SK-N-SH (cell line): Measurements from ENCODE around the gene LRRC27. TPM values are rescaled to one million over a fixed set of nuclear protein-coding genes. Genes with fewer than 3 reads are reported as not detected.

Source experiments
- CTCF ChIA-PET: fragments of 300-600, 350-600 bp; formaldehyde crosslinking; extraction: SDS; loops from one replicate; lab custom pipeline; 2021; lab: Yijun Ruan, JAX
- POLR2A ChIA-PET: fragments of 350-600 bp; sonication (Branson Sonifier 250); formaldehyde crosslinking; extraction: SDS; loops from one replicate; lab custom pipeline; 2020; ENCODE audit warnings: antibody characterized with exemption, inconsistent platforms; lab: Yijun Ruan, JAX
- DNase-seq: peaks from one replicate; pipeline ENCODE4 v3.0.0; 2012
- H2AFZ ChIP-seq: fragments of 200-600 bp; sonication (generic); 2 replicates; pipeline ENCODE4 v1.8.1; 2016; ENCODE audit warnings: antibody characterized with exemption, mild to moderate bottlenecking, low read depth
- H3F3A ChIP-seq: fragments of 200-600 bp; sonication (generic); replicated peaks from 2 replicates; pipeline ENCODE3; 2016; ENCODE audit warnings: antibody characterized with exemption, mild to moderate bottlenecking; ENCODE audit not compliant: insufficient read depth
- H3K27ac ChIP-seq, 2 experiments: fragments of 200-500 bp in 1 of 2; fragments of 200-600 bp in 1 of 2; sonication (Bioruptor generic) in 1 of 2; sonication (generic), shearing (Covaris generic) in 1 of 2; 2 replicates each; pipeline versions ENCODE4 v1.5.1 to v1.6.1; 2014 to 2016; ENCODE audit warnings: low read depth in 2 of 2, inconsistent platforms in 1 of 2, low read length in 1 of 2, mild to moderate bottlenecking in 1 of 2, mixed read lengths in 1 of 2
- H3K27me3 ChIP-seq: fragments of 200-600 bp; sonication (generic), shearing (Covaris generic); 2 replicates; pipeline ENCODE4 v1.6.1; 2016; ENCODE audit warnings: mixed run types; ENCODE audit not compliant: insufficient read depth
- H3K36me3 ChIP-seq, 2 experiments: fragments of 200-500 bp in 1 of 2; fragments of 200-600 bp in 1 of 2; sonication (Bioruptor generic) in 1 of 2; sonication (generic) in 1 of 2; replicated peaks in 1 of 2; 2 replicates each; pipeline versions ENCODE3 to v1.5.1; 2014 to 2016; ENCODE audit warnings: low read length in 1 of 2, mild to moderate bottlenecking in 1 of 2; ENCODE audit not compliant: insufficient read depth in 2 of 2, control insufficient read depth in 1 of 2
- H3K4me1 ChIP-seq, 2 experiments: fragments of 200-500 bp in 1 of 2; fragments of 200-600 bp in 1 of 2; sonication (Bioruptor generic) in 1 of 2; sonication (generic), shearing (Covaris generic) in 1 of 2; 2 replicates each; pipeline versions ENCODE4 v1.5.1 to v1.6.1; 2014 to 2016; ENCODE audit warnings: low read depth in 1 of 2, low read length in 1 of 2, mixed run types in 1 of 2; ENCODE audit not compliant: insufficient read depth in 2 of 2, control insufficient read depth in 1 of 2
- H3K4me2 ChIP-seq: fragments of 200-600 bp; sonication (generic), shearing (Covaris generic); 2 replicates; pipeline ENCODE4 v1.6.1; 2017; ENCODE audit warnings: mixed run types
- H3K4me3 ChIP-seq, 2 experiments: fragments of 200-500 bp in 1 of 2; fragments of 200-600 bp in 1 of 2; sonication (Bioruptor generic) in 1 of 2; sonication (generic), shearing (Covaris generic) in 1 of 2; 2 replicates each; pipeline versions ENCODE4 v1.5.1 to v1.8.1; 2014 to 2016; ENCODE audit warnings: low read depth in 2 of 2, inconsistent platforms in 1 of 2, low read length in 1 of 2, mild to moderate bottlenecking in 1 of 2, mixed read lengths in 1 of 2, moderate library complexity in 1 of 2
- H3K79me2 ChIP-seq: fragments of 200-600 bp; sonication (generic); 2 replicates; pipeline ENCODE4 v1.8.1; 2017; ENCODE audit warnings: mild to moderate bottlenecking; ENCODE audit not compliant: insufficient read depth
- H3K9ac ChIP-seq: fragments of 200-600 bp; sonication (generic); 2 replicates; pipeline ENCODE4 v1.6.1; 2017; ENCODE audit warnings: mixed run types
- H3K9me2 ChIP-seq: fragments of 200-600 bp; sonication (generic); 2 replicates; pipeline ENCODE4 v1.6.1; 2017; ENCODE audit warnings: mixed run types
- H3K9me3 ChIP-seq: fragments of 200-600 bp; sonication (generic); 2 replicates; pipeline ENCODE4 v1.6.1; 2017; ENCODE audit warnings: mixed run types, mild to moderate bottlenecking, moderate library complexity
- H4K20me1 ChIP-seq: fragments of 200-600 bp; sonication (generic); 2 replicates; pipeline ENCODE4 v1.6.1; 2017; ENCODE audit warnings: mild to moderate bottlenecking, mixed run types; ENCODE audit not compliant: insufficient read depth
- ELF1 ChIP-seq: IDR thresholded peaks from 2 replicates; pipeline ENCODE4 v1.4.0; 2012
- EZH2phosphoT487 ChIP-seq: fragments of 200-600 bp; sonication (generic); IDR thresholded peaks from 2 replicates; pipeline ENCODE4 v1.6.1; 2017; ENCODE audit warnings: low read depth, mixed run types, mild to moderate bottlenecking, antibody characterized with exemption, moderate library complexity, borderline replicate concordance
- FOSL2 ChIP-seq: IDR thresholded peaks from 2 replicates; pipeline ENCODE4 v1.4.0; 2012; ENCODE audit warnings: low read depth, mild to moderate bottlenecking, moderate library complexity, borderline replicate concordance
- RAD21 ChIP-seq: IDR thresholded peaks from 2 replicates; pipeline ENCODE4 v1.6.1; 2012; ENCODE audit warnings: mild to moderate bottlenecking, low read length
- RFX5 ChIP-seq: IDR thresholded peaks from 2 replicates; pipeline ENCODE4 v1.6.1; 2012; ENCODE audit warnings: mild to moderate bottlenecking, improper control_type of control experiment, low read length
- SMC3 ChIP-seq: IDR thresholded peaks from 2 replicates; pipeline ENCODE4 v1.6.1; 2012; ENCODE audit warnings: low read depth, low read length, improper control_type of control experiment
- TAF1 ChIP-seq: IDR thresholded peaks from 2 replicates; pipeline ENCODE4 v1.6.1; 2012; ENCODE audit warnings: low read depth, mild to moderate bottlenecking, low read length, moderate library complexity, borderline replicate concordance
- TEAD4 ChIP-seq: IDR thresholded peaks from 2 replicates; pipeline ENCODE4 v1.4.0; 2012; ENCODE audit warnings: mild to moderate bottlenecking, borderline replicate concordance; ENCODE audit not compliant: insufficient read depth
- ZBTB33 ChIP-seq: IDR thresholded peaks from 2 replicates; pipeline ENCODE4 v1.4.0; 2012; ENCODE audit warnings: low read depth, borderline replicate concordance
- WGBS: methylation state at CpG from one replicate; pipeline ENCODE4 v1.1.6; 2017; ENCODE audit warnings: low lambda C conversion rate; 5-methylcytosine and 5-hydroxymethylcytosine counted together
- polyA plus RNA-seq, 3 experiments: library from polyadenylated mRNA; depleted of rRNA; stranded (reverse); fragments of >200 nt; gene quantifications; 2 replicates each; pipeline ENCODE4 v1.2.3, GENCODE V29; 2012
- TF ChIP-seq, protein P1 (sequence below): IDR thresholded peaks from 2 replicates; pipeline ENCODE4 v1.4.0; 2012; ENCODE audit warnings: low read depth
- TF ChIP-seq, protein P2 (sequence below): IDR thresholded peaks from 2 replicates; pipeline ENCODE4 v1.6.1; 2012; ENCODE audit warnings: mild to moderate bottlenecking, low read depth, low read length, moderate library complexity

The LRRC27 gene
- polyA plus RNA-seq, 1 of the 3 experiments (the other 2 are of a cell fraction) = 10.0 TPM

GRCh38 chr10:132402781-132403241 lies 70.8 kb downstream of the LRRC27 start:
- peaks cover 4 to 28% of the 10 kb centered on the region in 2 experiments; a peak in 2 of 4 replicates for H3K4me1 ChIP-seq
- H4K20me1 ChIP-seq = no peaks in the 10 kb centered on the region
- H3K4me2 ChIP-seq = no peak overlapping the region
- no peaks in the 10 kb centered on the region for H3K9me3 ChIP-seq
- peaks cover 0 to 13% of the 10 kb centered on the region in 2 experiments for H3K36me3 ChIP-seq
- no peak overlapping the region for H3K27ac ChIP-seq
- no peak overlapping the region for H3K9ac ChIP-seq
- H2AFZ ChIP-seq = no peak overlapping the region
- H3K4me3 ChIP-seq = no peak overlapping the region
- H3F3A ChIP-seq = peaks cover 3% of the 10 kb centered on the region
- TF ChIP-seq EZH2phosphoT487 = no peak
- TF ChIP-seq SMC3 = no peak
- WGBS = 92% methylated on average over 10 of the region's 24 CpGs
- peak; percentile 40 for DNase-seq
- no peaks in the 10 kb centered on the region for H3K27me3 ChIP-seq
- POLR2A ChIA-PET = no interaction called here
- peaks cover 9% of the 10 kb centered on the region; the same call in 1 of the 2 replicates for H3K79me2 ChIP-seq
- CTCF ChIA-PET = interaction anchor here (0.7 to 1.2 kb wide), 2 partner anchors 20 to 168 kb away, joined by 3 read pairs; no protein-coding TSS in a partner anchor
- no peaks in the 10 kb centered on the region for H3K9me2 ChIP-seq

GRCh38 chr10:132403511-132404168 lies 71.6 kb downstream of the LRRC27 start:
- Histone ChIP-seq H3K36me3 (peaks cover 0 to 13% of the 10 kb centered on the region in 2 experiments), H2AFZ (no peak overlapping the region), H3K4me3 (no peak overlapping the region), H3K9me3 (no peaks in the 10 kb centered on the region), H3K79me2 (peaks cover 4% of the 10 kb centered on the region; the same call in 1 of the 2 replicates), H3K27ac (no peak overlapping the region), H4K20me1 (no peaks in the 10 kb centered on the region), H3F3A (no peaks in the 10 kb centered on the region), H3K27me3 (no peaks in the 10 kb centered on the region), H3K4me1 (peaks cover 0 to 24% of the 10 kb centered on the region in 2 experiments; a peak in 1 of 4 replicates), H3K9me2 (no peaks in the 10 kb centered on the region), H3K4me2 (no peak overlapping the region), H3K9ac (no peak overlapping the region)
- ChIA-PET CTCF (no interaction called here), POLR2A (no interaction called here)
- 100% methylated on average over 2 of the region's 25 CpGs for WGBS
- TF ChIP-seq RAD21 = no peak
- TF ChIP-seq ZBTB33 = no peak
- TF ChIP-seq TEAD4 = no peak
- TF ChIP-seq, protein P1, sequence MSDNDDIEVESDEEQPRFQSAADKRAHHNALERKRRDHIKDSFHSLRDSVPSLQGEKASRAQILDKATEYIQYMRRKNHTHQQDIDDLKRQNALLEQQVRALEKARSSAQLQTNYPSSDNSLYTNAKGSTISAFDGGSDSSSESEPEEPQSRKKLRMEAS = no peak
- no peak for TF ChIP-seq RFX5
- TF ChIP-seq ELF1 = no peak
- no peak for TF ChIP-seq FOSL2
- no peak for TF ChIP-seq TAF1
- no peak for TF ChIP-seq SMC3
- TF ChIP-seq, protein P2, sequence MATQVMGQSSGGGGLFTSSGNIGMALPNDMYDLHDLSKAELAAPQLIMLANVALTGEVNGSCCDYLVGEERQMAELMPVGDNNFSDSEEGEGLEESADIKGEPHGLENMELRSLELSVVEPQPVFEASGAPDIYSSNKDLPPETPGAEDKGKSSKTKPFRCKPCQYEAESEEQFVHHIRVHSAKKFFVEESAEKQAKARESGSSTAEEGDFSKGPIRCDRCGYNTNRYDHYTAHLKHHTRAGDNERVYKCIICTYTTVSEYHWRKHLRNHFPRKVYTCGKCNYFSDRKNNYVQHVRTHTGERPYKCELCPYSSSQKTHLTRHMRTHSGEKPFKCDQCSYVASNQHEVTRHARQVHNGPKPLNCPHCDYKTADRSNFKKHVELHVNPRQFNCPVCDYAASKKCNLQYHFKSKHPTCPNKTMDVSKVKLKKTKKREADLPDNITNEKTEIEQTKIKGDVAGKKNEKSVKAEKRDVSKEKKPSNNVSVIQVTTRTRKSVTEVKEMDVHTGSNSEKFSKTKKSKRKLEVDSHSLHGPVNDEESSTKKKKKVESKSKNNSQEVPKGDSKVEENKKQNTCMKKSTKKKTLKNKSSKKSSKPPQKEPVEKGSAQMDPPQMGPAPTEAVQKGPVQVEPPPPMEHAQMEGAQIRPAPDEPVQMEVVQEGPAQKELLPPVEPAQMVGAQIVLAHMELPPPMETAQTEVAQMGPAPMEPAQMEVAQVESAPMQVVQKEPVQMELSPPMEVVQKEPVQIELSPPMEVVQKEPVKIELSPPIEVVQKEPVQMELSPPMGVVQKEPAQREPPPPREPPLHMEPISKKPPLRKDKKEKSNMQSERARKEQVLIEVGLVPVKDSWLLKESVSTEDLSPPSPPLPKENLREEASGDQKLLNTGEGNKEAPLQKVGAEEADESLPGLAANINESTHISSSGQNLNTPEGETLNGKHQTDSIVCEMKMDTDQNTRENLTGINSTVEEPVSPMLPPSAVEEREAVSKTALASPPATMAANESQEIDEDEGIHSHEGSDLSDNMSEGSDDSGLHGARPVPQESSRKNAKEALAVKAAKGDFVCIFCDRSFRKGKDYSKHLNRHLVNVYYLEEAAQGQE = no peak
- no peak for DNase-seq
